HepG2 (cell line): ENCODE measurements around the gene LCTL. TPM values are rescaled to one million over a fixed set of nuclear protein-coding genes. Genes with fewer than 3 reads are reported as not detected.
A peak's percentile ranks its signal among the peaks of the same experiment; 100 is the strongest.

Source experiments
- ARID3A ChIP-seq: IDR thresholded peaks from 2 replicates; pipeline ENCODE4 v1.6.1; 2012; ENCODE audit warnings: low read depth, low read length, improper control_type of control experiment
- ATF1 ChIP-seq: IDR thresholded peaks from 2 replicates; pipeline ENCODE4 v1.6.1; 2016; ENCODE audit warnings: mild to moderate bottlenecking, control low read depth
- FOSL1 ChIP-seq: sonication (generic); formaldehyde crosslinking; IDR thresholded peaks from 2 replicates; pipeline ENCODE4 v1.9.0; 2021; ENCODE audit warnings: missing genetic modification reagents, borderline replicate concordance
- IKZF5 ChIP-seq: IDR thresholded peaks from 2 replicates; pipeline ENCODE4 v1.6.1; 2018; ENCODE audit warnings: missing genetic modification reagents, mild to moderate bottlenecking, missing compliant biosample characterization
- MTA1 ChIP-seq: sonication (generic); formaldehyde crosslinking; IDR thresholded peaks from 2 replicates; pipeline ENCODE4 v1.4.0; 2020; ENCODE audit warnings: missing genetic modification reagents, mild to moderate bottlenecking, borderline replicate concordance
- MTF1 ChIP-seq: sonication (generic); formaldehyde crosslinking; IDR thresholded peaks from 2 replicates; pipeline ENCODE4 v1.5.0; 2020; ENCODE audit warnings: missing genetic modification reagents
- NCOA2 ChIP-seq: sonication (generic); formaldehyde crosslinking; IDR thresholded peaks from 2 replicates; pipeline ENCODE4 v1.8.0; 2022; ENCODE audit warnings: inconsistent platforms
- NFE2L2 ChIP-seq: fragments of 150-350 bp; IDR thresholded peaks from 2 replicates; pipeline ENCODE4 v1.6.1; 2014; ENCODE audit warnings: low read length
- RFX3 ChIP-seq: IDR thresholded peaks from 2 replicates; pipeline ENCODE4 v1.6.1; 2016; ENCODE audit warnings: missing biosample characterization, missing genetic modification reagents
- RNF2 ChIP-seq: fragments of 450-650 bp; conservative IDR thresholded peaks from 2 replicates; pipeline ENCODE4 v1.6.1; 2016; ENCODE audit warnings: low read depth
- SMAD1 ChIP-seq: sonication (generic); formaldehyde crosslinking; IDR thresholded peaks from 2 replicates; pipeline ENCODE4 v1.4.0; 2020; ENCODE audit warnings: missing genetic modification reagents, low read depth, mild to moderate bottlenecking, borderline replicate concordance
- SMARCE1 ChIP-seq: fragments of 450-650 bp; IDR thresholded peaks from 2 replicates; pipeline ENCODE4 v1.6.1; 2017; ENCODE audit warnings: borderline replicate concordance
- TOE1 ChIP-seq: sonication (generic); formaldehyde crosslinking; IDR thresholded peaks from 2 replicates; pipeline ENCODE4 v1.4.0; 2020; ENCODE audit warnings: mild to moderate bottlenecking, missing genetic modification reagents
- ZNF253 ChIP-seq: sonication (generic); formaldehyde crosslinking; IDR thresholded peaks from 2 replicates; pipeline ENCODE4 v1.8.0; 2022; ENCODE audit warnings: mild to moderate bottlenecking, missing genetic modification reagents, borderline replicate concordance
- ZNF350 ChIP-seq: sonication (generic); formaldehyde crosslinking; IDR thresholded peaks from 2 replicates; pipeline ENCODE4 v1.4.0; 2020; ENCODE audit warnings: mild to moderate bottlenecking, low read depth, missing genetic modification reagents, borderline replicate concordance
- ZNF605 ChIP-seq: sonication (generic); formaldehyde crosslinking; IDR thresholded peaks from 2 replicates; pipeline ENCODE4 v1.8.0; 2022; ENCODE audit warnings: mild to moderate bottlenecking, missing genetic modification reagents
- ZNF609 ChIP-seq: sonication (generic); formaldehyde crosslinking; IDR thresholded peaks from 2 replicates; pipeline ENCODE4 v1.4.0; 2020; ENCODE audit warnings: mild to moderate bottlenecking, missing genetic modification reagents, borderline replicate concordance
- ZNF773 ChIP-seq: sonication (generic); formaldehyde crosslinking; IDR thresholded peaks from 2 replicates; pipeline ENCODE4 v1.4.0; 2020; ENCODE audit warnings: missing genetic modification reagents, borderline replicate concordance
- ZSCAN9 ChIP-seq: IDR thresholded peaks from 2 replicates; pipeline ENCODE4 v1.6.1; 2016; ENCODE audit warnings: borderline replicate concordance
- polyA plus RNA-seq, 8 experiments: library from polyadenylated mRNA; depleted of rRNA in 3 of 8; stranded (reverse) in 7 of 8; unstranded in 1 of 8; fragments of >200 nt; fragmentation: Illumina TruSeq in 4 of 8; extraction: Trizol in 4 of 8; gene quantifications; 2 replicates each; pipeline versions ENCODE4 v1.2.1 to v1.2.3, GENCODE V29; 2011 to 2016; ENCODE audit warnings: low read depth in 4 of 8, missing spikeins in 1 of 8, mixed read lengths in 1 of 8; ENCODE audit not compliant: insufficient read depth in 1 of 8
- total RNA-seq, 5 experiments: library from RNA; depleted of rRNA; stranded (reverse); fragments of >200 nt; fragmentation: Illumina TruSeq; extraction: Trizol; gene quantifications; 2 replicates each; pipeline ENCODE4 v1.2.3, GENCODE V29; 2016; ENCODE audit warnings: low read depth in 1 of 5
- TF ChIP-seq, protein P1 (sequence below): sonication (generic); formaldehyde crosslinking; IDR thresholded peaks from 2 replicates; pipeline ENCODE4 v1.8.1; 2023; ENCODE audit warnings: missing genetic modification reagents, inconsistent platforms, borderline replicate concordance

The LCTL gene
- total and polyA plus RNA-seq, 2 of the 13 experiments (the other 11 are each of a cell fraction or from before 2014, with no cell fraction given) = 0.96 to 1.4 TPM

DNA sequence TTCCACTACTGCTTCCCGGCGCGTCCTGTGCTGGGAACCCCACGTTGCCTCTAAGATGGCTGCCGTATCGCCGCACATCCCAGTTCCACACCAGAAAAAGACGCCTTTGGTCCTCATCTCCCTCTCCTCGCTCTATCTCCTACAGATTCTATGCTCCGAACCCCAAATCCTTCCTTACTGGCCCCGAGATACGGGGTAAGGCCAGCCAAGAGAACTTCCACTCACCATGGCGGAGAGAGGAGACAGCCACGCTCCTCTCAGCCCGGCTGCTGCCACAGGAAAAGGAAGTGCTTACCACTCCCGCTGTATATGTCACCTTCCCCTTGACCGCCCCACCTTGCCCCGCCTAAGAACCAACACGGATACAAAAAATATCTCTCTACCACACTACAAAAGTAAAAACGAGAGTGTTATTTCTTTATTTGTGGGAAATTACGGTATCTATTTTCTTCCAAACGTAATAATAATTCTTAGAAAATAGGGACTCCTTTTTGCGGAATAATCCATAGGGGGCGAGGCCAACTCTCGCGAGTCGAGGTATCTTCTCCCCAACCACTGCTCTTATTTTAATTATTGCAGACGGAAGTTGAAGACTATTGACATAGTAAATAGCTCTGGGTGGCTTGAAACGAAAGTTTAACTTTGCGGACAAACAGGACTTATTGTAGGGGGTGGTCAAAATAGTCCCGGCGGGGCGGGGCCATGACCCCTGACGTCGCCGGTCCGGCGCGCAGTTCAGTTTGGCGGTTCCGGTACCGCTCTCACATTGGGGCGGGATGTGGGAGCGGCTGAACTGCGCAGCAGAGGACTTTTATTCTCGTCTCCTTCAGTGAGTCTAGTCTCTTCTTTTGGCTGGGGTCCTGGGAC is 61.0 kb downstream of the LCTL start, which contains the start of the genes RPL4 and ZWILCH (continued):
- no peak for TF ChIP-seq ZNF253 (CRISPR knock-in tag)
- 0 out of 2 replicates have a peak, but pooled peaks have one; percentile 11 for TF ChIP-seq NCOA2 (CRISPR knock-in tag)
- TF ChIP-seq ATF1 = peak; percentile 89
- TF ChIP-seq IKZF5 (CRISPR knock-in tag) = peak; percentile 30
- TF ChIP-seq NFE2L2 = no peak
- TF ChIP-seq ARID3A = peak; percentile 64
- no peak for TF ChIP-seq RFX3 (CRISPR knock-in tag)
- TF ChIP-seq FOSL1 (CRISPR knock-in tag) = no peak
- TF ChIP-seq ZNF609 (CRISPR knock-in tag) = no peak; the same call in 1 of the 2 replicates
- no peak for TF ChIP-seq RNF2
- 0 out of 2 replicates have a peak, but pooled peaks have one; percentile 62 for TF ChIP-seq MTF1 (CRISPR knock-in tag)
- TF ChIP-seq, protein P1, sequence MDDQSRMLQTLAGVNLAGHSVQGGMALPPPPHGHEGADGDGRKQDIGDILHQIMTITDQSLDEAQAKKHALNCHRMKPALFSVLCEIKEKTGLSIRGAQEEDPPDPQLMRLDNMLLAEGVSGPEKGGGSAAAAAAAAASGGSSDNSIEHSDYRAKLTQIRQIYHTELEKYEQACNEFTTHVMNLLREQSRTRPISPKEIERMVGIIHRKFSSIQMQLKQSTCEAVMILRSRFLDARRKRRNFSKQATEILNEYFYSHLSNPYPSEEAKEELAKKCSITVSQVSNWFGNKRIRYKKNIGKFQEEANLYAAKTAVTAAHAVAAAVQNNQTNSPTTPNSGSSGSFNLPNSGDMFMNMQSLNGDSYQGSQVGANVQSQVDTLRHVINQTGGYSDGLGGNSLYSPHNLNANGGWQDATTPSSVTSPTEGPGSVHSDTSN (CRISPR knock-in tag) = no peak
- no peak for TF ChIP-seq SMARCE1
- no peak for TF ChIP-seq ZNF605 (CRISPR knock-in tag)
- no peak for TF ChIP-seq TOE1 (CRISPR knock-in tag)
- no peak for TF ChIP-seq ZNF773 (CRISPR knock-in tag)
- no peak for TF ChIP-seq MTA1
- TF ChIP-seq SMAD1 (CRISPR knock-in tag) = no peak
- TF ChIP-seq ZSCAN9 = peak; percentile 61; the same call in 1 of the 2 replicates
- TF ChIP-seq ZNF350 (CRISPR knock-in tag) = no peak; the same call in 1 of the 2 replicates
